IMR-90 (cell line): ENCODE results near the gene CCDC88A. TPM values are rescaled to one million over a fixed set of nuclear protein-coding genes. Genes with fewer than 3 reads are reported as not detected.
A peak's percentile ranks its signal among the peaks of the same experiment; 100 is the strongest.

Experiments
- ATAC-seq: fragments of 200-7000 bp; cut with Tn5 transposase; 2 replicates; pipeline ENCODE4 v1.9.1; 2020; ENCODE audit warnings: low read depth, mild to moderate bottlenecking, moderate library complexity
- BruUV-seq: library from RNA; stranded (reverse); fragments of 400-500 nt; replicated peaks from 2 replicates; lab custom pipeline; 2021; lab: Mats Ljungman, UMichigan
- CTCF ChIA-PET: fragments of 300-600 bp; formaldehyde crosslinking; extraction: SDS; loops from one replicate; lab custom pipeline; 2021; ENCODE audit warnings: antibody characterized with exemption; lab: Yijun Ruan, JAX
- POLR2A ChIA-PET: fragments of 300-600 bp; sonication (Branson Sonifier 250); formaldehyde crosslinking; loops from one replicate; lab custom pipeline; 2022; ENCODE audit warnings: antibody characterized with exemption; ENCODE audit not compliant: unreplicated experiment; lab: Charles Lee
- DNase-seq: peaks from one replicate; pipeline ENCODE4 v3.0.0; 2013
- H2AFZ ChIP-seq: replicated peaks from 2 replicates; pipeline ENCODE3; 2013; ENCODE audit warnings: low read length, mild to moderate bottlenecking; ENCODE audit not compliant: poor library complexity
- H2AK5ac ChIP-seq: 2 replicates; pipeline ENCODE4 v1.6.1; 2013; ENCODE audit warnings: low read depth, low read length, inconsistent platforms
- H2AK9ac ChIP-seq: replicated peaks from 2 replicates; pipeline ENCODE3; 2013; ENCODE audit warnings: mild to moderate bottlenecking, low read depth, low read length, moderate library complexity; ENCODE audit not compliant: poor library complexity
- H2BK120ac ChIP-seq: 2 replicates; pipeline ENCODE4 v1.6.1; 2013; ENCODE audit warnings: low read depth, low read length, inconsistent platforms
- H2BK15ac ChIP-seq: 3 replicates; pipeline ENCODE4 v1.6.1; 2013; ENCODE audit warnings: low read depth, low read length, inconsistent platforms
- H2BK20ac ChIP-seq: 2 replicates; pipeline ENCODE4 v1.6.1; 2013; ENCODE audit warnings: low read depth, mild to moderate bottlenecking, inconsistent platforms, low read length, moderate library complexity
- H2BK5ac ChIP-seq: 2 replicates; pipeline ENCODE4 v1.6.1; 2013; ENCODE audit warnings: mild to moderate bottlenecking, low read depth, low read length, inconsistent platforms; ENCODE audit not compliant: poor library complexity, severe bottlenecking
- H3K14ac ChIP-seq: replicated peaks from 2 replicates; pipeline ENCODE4 v1.6.1; 2013; ENCODE audit warnings: low read depth, low read length, inconsistent platforms
- H3K18ac ChIP-seq: 2 replicates; pipeline ENCODE4 v1.6.1; 2013; ENCODE audit warnings: low read depth, low read length, control low read depth
- H3K23ac ChIP-seq: 2 replicates; pipeline ENCODE4 v1.6.1; 2013; ENCODE audit warnings: low read depth, low read length, inconsistent platforms
- H3K27ac ChIP-seq: 2 replicates; pipeline ENCODE4 v1.5.1; 2013; ENCODE audit warnings: mild to moderate bottlenecking, control low read depth, low read length; ENCODE audit not compliant: insufficient read depth
- H3K27me3 ChIP-seq: 2 replicates; pipeline ENCODE4 v1.6.1; 2013; ENCODE audit warnings: low read length; ENCODE audit not compliant: control insufficient read depth, insufficient read depth
- H3K36me3 ChIP-seq: 2 replicates; pipeline ENCODE4 v1.6.1; 2013; ENCODE audit warnings: low read length, mixed read lengths; ENCODE audit not compliant: control insufficient read depth, insufficient read depth
- H3K4ac ChIP-seq: 2 replicates; pipeline ENCODE4 v1.6.1; 2013; ENCODE audit warnings: low read depth, low read length, inconsistent platforms
- H3K4me1 ChIP-seq: 2 replicates; pipeline ENCODE4 v1.6.1; 2013; ENCODE audit warnings: low read length, mixed read lengths; ENCODE audit not compliant: control insufficient read depth, insufficient read depth
- H3K4me2 ChIP-seq: 2 replicates; pipeline ENCODE4 v1.6.1; 2013; ENCODE audit warnings: low read depth, mild to moderate bottlenecking, control low read depth, low read length, moderate library complexity
- H3K4me3 ChIP-seq: 2 replicates; pipeline ENCODE4 v1.5.1; 2013; ENCODE audit warnings: low read depth, mild to moderate bottlenecking, control low read depth, low read length, moderate library complexity; ENCODE audit not compliant: insufficient read depth
- H3K56ac ChIP-seq: 2 replicates; pipeline ENCODE4 v1.6.1; 2013; ENCODE audit warnings: low read length, inconsistent platforms; ENCODE audit not compliant: insufficient read depth; ENCODE audit errors: extremely low read depth
- H3K79me1 ChIP-seq, 2 experiments: 2 replicates each; pipeline ENCODE4 v1.6.1; 2013; ENCODE audit warnings: low read length in 2 of 2, inconsistent platforms in 1 of 2, low read depth in 1 of 2
- H3K9ac ChIP-seq: 2 replicates; pipeline ENCODE4 v1.6.1; 2013; ENCODE audit warnings: low read depth, low read length, control low read depth
- H3K9me1 ChIP-seq: 2 replicates; pipeline ENCODE4 v1.6.1; 2013; ENCODE audit warnings: low read length, inconsistent platforms; ENCODE audit not compliant: insufficient read depth
- H3K9me3 ChIP-seq: 2 replicates; pipeline ENCODE4 v1.6.1; 2013; ENCODE audit warnings: low read length; ENCODE audit not compliant: control insufficient read depth, insufficient read depth
- H4K20me1 ChIP-seq: 2 replicates; pipeline ENCODE4 v1.6.1; 2013; ENCODE audit warnings: low read length, inconsistent platforms; ENCODE audit not compliant: insufficient read depth
- H4K5ac ChIP-seq: 2 replicates; pipeline ENCODE4 v1.6.1; 2013; ENCODE audit warnings: mild to moderate bottlenecking, low read depth, low read length, control low read depth
- H4K8ac ChIP-seq, 2 experiments: 2 replicates each; pipeline ENCODE4 v1.6.1; 2013; ENCODE audit warnings: low read depth in 2 of 2, low read length in 2 of 2, control low read depth in 1 of 2, inconsistent platforms in 1 of 2
- H4K91ac ChIP-seq: 2 replicates; pipeline ENCODE4 v1.6.1; 2013; ENCODE audit warnings: low read depth, low read length, inconsistent platforms; ENCODE audit not compliant: insufficient read depth
- BHLHE40 ChIP-seq: fragments of 150-350 bp; IDR thresholded peaks from 2 replicates; pipeline ENCODE4 v1.6.1; 2016; ENCODE audit warnings: mild to moderate bottlenecking, low read depth, low read length
- CHD1 ChIP-seq: IDR thresholded peaks from 2 replicates; pipeline ENCODE4 v1.6.1; 2012; ENCODE audit warnings: low read depth, low read length, improper control_type of control experiment
- FOS ChIP-seq: fragments of 150-350 bp; IDR thresholded peaks from 2 replicates; pipeline ENCODE4 v1.6.1; 2016; ENCODE audit warnings: low read depth, low read length
- MAFK ChIP-seq: IDR thresholded peaks from 2 replicates; pipeline ENCODE4 v1.6.1; 2012; ENCODE audit warnings: low read depth, low read length, improper control_type of control experiment
- NFE2L2 ChIP-seq: fragments of 150-350 bp; IDR thresholded peaks from 2 replicates; pipeline ENCODE4 v1.6.1; 2016; ENCODE audit warnings: low read depth, mild to moderate bottlenecking, low read length
- POLR2A ChIP-seq: IDR thresholded peaks from 2 replicates; pipeline ENCODE4 v1.6.1; 2012; ENCODE audit warnings: mild to moderate bottlenecking, low read depth, low read length
- RCOR1 ChIP-seq: IDR thresholded peaks from 2 replicates; pipeline ENCODE4 v1.6.1; 2012; ENCODE audit warnings: mild to moderate bottlenecking, low read length, improper control_type of control experiment; ENCODE audit not compliant: insufficient replicate concordance
- RFX5 ChIP-seq: IDR thresholded peaks from 2 replicates; pipeline ENCODE4 v1.8.0; 2012; ENCODE audit warnings: low read depth, mild to moderate bottlenecking, low read length, moderate library complexity
- SMC3 ChIP-seq: fragments of 150-350 bp; IDR thresholded peaks from 2 replicates; pipeline ENCODE4 v1.6.1; 2016; ENCODE audit warnings: low read depth, mild to moderate bottlenecking, antibody characterized with exemption, low read length, moderate library complexity
- WGBS, 2 experiments: methylation state at CpG; one replicate each; pipeline versions ENCODE4 v1.1.5 to v1.1.7; 2013; ENCODE audit warnings: missing lambda C conversion rate in 2 of 2; ENCODE audit not compliant: insufficient read length in 1 of 2; ENCODE audit errors: extremely low coverage in 2 of 2; 5-methylcytosine and 5-hydroxymethylcytosine counted together
- dilution Hi-C: fragments of 300-500 bp; cut with HindIII; formaldehyde crosslinking; loops from one replicate; pipeline ENCODE4 v1.14.3; 2018; ENCODE audit warnings: low sequenced_read_pairs; ENCODE audit not compliant: unreplicated experiment
- in situ Hi-C: fragments of 300-500 bp; cut with MboI; formaldehyde crosslinking; loops from 3 replicates; pipeline ENCODE4 v1.14.3; 2019; ENCODE audit warnings: low sequenced_read_pairs, inconsistent platforms, mixed read lengths
- intact Hi-C: fragments of 100-400 bp; cut with micrococcal nuclease; formaldehyde crosslinking; loops from 2 replicates; pipeline ENCODE4 v1.10.0; 2022
- polyA plus RNA-seq, 3 experiments: library from polyadenylated mRNA; depleted of rRNA; stranded (reverse); fragments of >200 nt; gene quantifications; 2 replicates each; pipeline ENCODE4 v1.2.3, GENCODE V29; 2012; ENCODE audit warnings: low replicate concordance in 1 of 3
- total RNA-seq: library from RNA; depleted of rRNA; stranded (reverse); fragments of >200 nt; gene quantifications from 2 replicates; pipeline ENCODE4 v1.2.3, GENCODE V29; 2012
- TF ChIP-seq, protein P1 (sequence below): fragments of 150-350 bp; IDR thresholded peaks from 2 replicates; pipeline ENCODE4 v1.6.1; 2017; ENCODE audit warnings: mild to moderate bottlenecking, antibody characterized with exemption, low read length, low read depth
- TF ChIP-seq, protein P2 (sequence below): conservative IDR thresholded peaks from 2 replicates; pipeline ENCODE4 v1.5.1; 2012; ENCODE audit warnings: mild to moderate bottlenecking, low read depth, low read length, improper control_type of control experiment

Gene CCDC88A
- total and polyA plus RNA-seq, 2 of the 4 experiments (the other 2 are of a cell fraction), result 15.6 to 63.8 TPM

- Histone ChIP-seq H3K4me1 (peaks cover 6% of the 10 kb centered on the region; the same call in 1 of the 2 replicates), H3K9me1 (peaks cover 8% of the 10 kb centered on the region), H3K4me2 (peak overlapping the region; percentile 80; the same call in 1 of the 2 replicates), H3K4ac (no peak overlapping the region), H3K36me3 (peaks cover 9% of the 10 kb centered on the region), H2BK120ac (no peak overlapping the region), H3K23ac (no peak overlapping the region), H3K9ac (no peak overlapping the region), H3K4me3 (no peak overlapping the region), H4K8ac (no peak overlapping the region), H2BK5ac (peak overlapping the region; percentile 11), H3K79me1 (peaks cover 32 to 68% of the 10 kb centered on the region in 2 experiments), H4K20me1 (no peaks in the 10 kb centered on the region), H3K56ac (no peak overlapping the region), H2AK9ac (no peak overlapping the region), H3K18ac (no peak overlapping the region), H4K91ac (no peak overlapping the region), H3K9me3 (no peaks in the 10 kb centered on the region), H3K27ac (no peak overlapping the region), H2AFZ (no peak overlapping the region), H2AK5ac (no peak overlapping the region; the same call in 1 of the 2 replicates), H2BK15ac (no peak overlapping the region), H3K27me3 (no peaks in the 10 kb centered on the region), H3K14ac (0 out of 2 replicates have a peak overlapping the region, but pooled peaks have one; percentile 23), H2BK20ac (no peak overlapping the region), H4K5ac (no peak overlapping the region)
- ChIA-PET POLR2A (interaction anchor here (0.6 kb wide), 1 partner anchor 8 kb away, joined by 5 read pairs; no protein-coding TSS in a partner anchor), CTCF (interaction anchor here (0.9 kb wide), 1 partner anchor 571 kb away, joined by 3 read pairs; no protein-coding TSS in a partner anchor)
- DNase-seq (peak; percentile 33), ATAC-seq (peak; percentile 66; the same call in 1 of the 2 replicates)
- dilution Hi-C loops (no loop called here), in situ Hi-C loops (no loop called here), intact Hi-C loops (no loop called here)
- 59 to 100% methylated on average over 1 to 4 of the region's 12 CpGs for WGBS, 2 experiments
- BruUV-seq, result no TSS peak
- TF ChIP-seq SMC3, result no peak
- TF ChIP-seq, protein P1, sequence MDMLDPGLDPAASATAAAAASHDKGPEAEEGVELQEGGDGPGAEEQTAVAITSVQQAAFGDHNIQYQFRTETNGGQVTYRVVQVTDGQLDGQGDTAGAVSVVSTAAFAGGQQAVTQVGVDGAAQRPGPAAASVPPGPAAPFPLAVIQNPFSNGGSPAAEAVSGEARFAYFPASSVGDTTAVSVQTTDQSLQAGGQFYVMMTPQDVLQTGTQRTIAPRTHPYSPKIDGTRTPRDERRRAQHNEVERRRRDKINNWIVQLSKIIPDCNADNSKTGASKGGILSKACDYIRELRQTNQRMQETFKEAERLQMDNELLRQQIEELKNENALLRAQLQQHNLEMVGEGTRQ, result no peak
- no peak for TF ChIP-seq RCOR1
- no peak for TF ChIP-seq RFX5
- TF ChIP-seq BHLHE40, result no peak
- TF ChIP-seq MAFK, result no peak
- no peak for TF ChIP-seq CHD1
- TF ChIP-seq FOS, result no peak
- TF ChIP-seq, protein P2, sequence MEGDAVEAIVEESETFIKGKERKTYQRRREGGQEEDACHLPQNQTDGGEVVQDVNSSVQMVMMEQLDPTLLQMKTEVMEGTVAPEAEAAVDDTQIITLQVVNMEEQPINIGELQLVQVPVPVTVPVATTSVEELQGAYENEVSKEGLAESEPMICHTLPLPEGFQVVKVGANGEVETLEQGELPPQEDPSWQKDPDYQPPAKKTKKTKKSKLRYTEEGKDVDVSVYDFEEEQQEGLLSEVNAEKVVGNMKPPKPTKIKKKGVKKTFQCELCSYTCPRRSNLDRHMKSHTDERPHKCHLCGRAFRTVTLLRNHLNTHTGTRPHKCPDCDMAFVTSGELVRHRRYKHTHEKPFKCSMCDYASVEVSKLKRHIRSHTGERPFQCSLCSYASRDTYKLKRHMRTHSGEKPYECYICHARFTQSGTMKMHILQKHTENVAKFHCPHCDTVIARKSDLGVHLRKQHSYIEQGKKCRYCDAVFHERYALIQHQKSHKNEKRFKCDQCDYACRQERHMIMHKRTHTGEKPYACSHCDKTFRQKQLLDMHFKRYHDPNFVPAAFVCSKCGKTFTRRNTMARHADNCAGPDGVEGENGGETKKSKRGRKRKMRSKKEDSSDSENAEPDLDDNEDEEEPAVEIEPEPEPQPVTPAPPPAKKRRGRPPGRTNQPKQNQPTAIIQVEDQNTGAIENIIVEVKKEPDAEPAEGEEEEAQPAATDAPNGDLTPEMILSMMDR, result no peak
- TF ChIP-seq POLR2A, result no peak
- no peak for TF ChIP-seq NFE2L2
These were observed 10.5 kb downstream of the CCDC88A start for GRCh38 chr2:55408918-55409868.
